OCI-LY3 (cell line): Measurements from ENCODE around the gene MARK4.

ENCODE experiments used
- EZH2phosphoT487 ChIP-seq: fragments of 200-600 bp; shearing (Covaris generic); IDR thresholded peaks from 2 replicates; pipeline ENCODE4 v1.6.1; 2018; ENCODE audit warnings: antibody characterized with exemption, mixed run types, low read depth
- TF ChIP-seq, protein P1 (sequence below): fragments of 200-600, 300-600 bp; sonication (generic); IDR thresholded peaks from 2 replicates; pipeline ENCODE4 v1.5.1; 2014; ENCODE audit warnings: antibody characterized with exemption, low read length, low read depth

DNA sequence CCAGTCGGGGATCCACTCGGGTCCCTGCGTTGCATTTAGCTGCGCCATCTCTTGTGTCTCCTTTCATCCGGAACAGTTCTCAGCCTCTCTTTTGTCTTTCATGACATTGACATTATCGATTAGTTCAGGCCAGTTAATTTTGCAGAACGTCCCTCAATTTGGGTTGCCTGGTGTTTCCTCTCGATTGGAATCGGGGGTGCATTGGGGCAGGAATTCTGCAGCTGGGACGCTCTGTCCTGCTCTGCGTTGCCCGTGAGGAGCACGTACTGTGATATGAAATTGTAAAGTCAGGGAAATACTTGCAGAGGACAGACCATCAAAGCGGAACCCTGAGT is 22.4 kb downstream of the MARK4 start:
- TF ChIP-seq, protein P1, sequence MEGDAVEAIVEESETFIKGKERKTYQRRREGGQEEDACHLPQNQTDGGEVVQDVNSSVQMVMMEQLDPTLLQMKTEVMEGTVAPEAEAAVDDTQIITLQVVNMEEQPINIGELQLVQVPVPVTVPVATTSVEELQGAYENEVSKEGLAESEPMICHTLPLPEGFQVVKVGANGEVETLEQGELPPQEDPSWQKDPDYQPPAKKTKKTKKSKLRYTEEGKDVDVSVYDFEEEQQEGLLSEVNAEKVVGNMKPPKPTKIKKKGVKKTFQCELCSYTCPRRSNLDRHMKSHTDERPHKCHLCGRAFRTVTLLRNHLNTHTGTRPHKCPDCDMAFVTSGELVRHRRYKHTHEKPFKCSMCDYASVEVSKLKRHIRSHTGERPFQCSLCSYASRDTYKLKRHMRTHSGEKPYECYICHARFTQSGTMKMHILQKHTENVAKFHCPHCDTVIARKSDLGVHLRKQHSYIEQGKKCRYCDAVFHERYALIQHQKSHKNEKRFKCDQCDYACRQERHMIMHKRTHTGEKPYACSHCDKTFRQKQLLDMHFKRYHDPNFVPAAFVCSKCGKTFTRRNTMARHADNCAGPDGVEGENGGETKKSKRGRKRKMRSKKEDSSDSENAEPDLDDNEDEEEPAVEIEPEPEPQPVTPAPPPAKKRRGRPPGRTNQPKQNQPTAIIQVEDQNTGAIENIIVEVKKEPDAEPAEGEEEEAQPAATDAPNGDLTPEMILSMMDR = no peak
- TF ChIP-seq EZH2phosphoT487 = no peak
